ENCODE measurements around the gene RTRAF. TPM values are rescaled to one million over a fixed set of nuclear protein-coding genes. Genes with fewer than 3 reads are reported as not detected.

RTRAF gene
- total and polyA plus RNA-seq, 2 experiments from 2014 or later: 150 to 729 TPM

GRCh38 chr14:52048641-52049204 is 59.4 kb downstream of the RTRAF start:
- Histone ChIP-seq H3K27me3 (ENCODE audit: insufficient read depth) (no peaks in the 10 kb centered on the region), H3K4me1 (ENCODE audit: insufficient read depth) (no peaks in the 10 kb centered on the region), H3K9me2 (ENCODE audit: insufficient read depth) (no peaks in the 10 kb centered on the region), H4K20me1 (replicated peaks; ENCODE audit: insufficient read depth) (no peaks in the 10 kb centered on the region), H3K27ac (ENCODE audit: low read depth) (no peak overlapping the region), H3F3A (replicated peaks; ENCODE audit: low read depth) (no peaks in the 10 kb centered on the region), H3K4me2 (no peak overlapping the region), H3K79me2 (replicated peaks; ENCODE audit: insufficient read depth) (no peaks in the 10 kb centered on the region), H2AFZ (no peak overlapping the region), H3K36me3 (ENCODE audit: insufficient read depth) (no peaks in the 10 kb centered on the region), H3K4me3 (no peak overlapping the region)
- peaks cover 19% of the 10 kb centered on the region for H3K4me1 Mint-ChIP-seq
- peak; percentile 7 for DNase-seq (ENCODE audit: low spot score)
- TF ChIP-seq CTCF (conservative IDR thresholded peaks at IDR 0.05; ENCODE audit: low read depth in 2 of 2) (no peak), REST (IDR thresholded peaks at IDR 0.05; ENCODE audit: unreplicated experiment) (no peak), JUNB (IDR thresholded peaks at IDR 0.05; ENCODE audit: unreplicated experiment) (no peak), EZH2phosphoT487 (IDR thresholded peaks at IDR 0.05; ENCODE audit: unreplicated experiment) (no peak), ZNF462 (CRISPR knock-in tag; IDR thresholded peaks at IDR 0.05) (no peak), STAT1 (IDR thresholded peaks at IDR 0.05; ENCODE audit: unreplicated experiment) (no peak), ZNF331 (CRISPR knock-in tag; IDR thresholded peaks at IDR 0.05; ENCODE audit: low read depth) (no peak), NANOG (IDR thresholded peaks at IDR 0.05; ENCODE audit: borderline replicate concordance) (no peak), CREB1 (CRISPR knock-in tag; IDR thresholded peaks at IDR 0.05; ENCODE audit: low read depth) (no peak), EZH2 (IDR thresholded peaks at IDR 0.05; ENCODE audit: low read depth, unreplicated experiment) (no peak), POLR2AphosphoS5 (IDR thresholded peaks at IDR 0.05; ENCODE audit: low read depth) (no peak), ZNF114 (CRISPR knock-in tag; IDR thresholded peaks at IDR 0.05) (no peak), ETS1 (IDR thresholded peaks at IDR 0.05) (no peak)
- H3K36me3 Mint-ChIP-seq (ENCODE audit: low read depth): no peaks in the 10 kb centered on the region
- peaks cover 6% of the 10 kb centered on the region for H3K27me3 Mint-ChIP-seq (ENCODE audit: insufficient read depth, low read depth, poor library complexity)
- no peak overlapping the region; the same call in 2 of the 3 replicates for H3K4me3 Mint-ChIP-seq
- no peaks in the 10 kb centered on the region; the same call in 2 of the 3 replicates for H3K9me3 Mint-ChIP-seq
- ATAC-seq: peak; percentile 66
- H3K27ac Mint-ChIP-seq: no peak overlapping the region
